ENCODE measurements around the gene FOXL2. TPM values are rescaled to one million over a fixed set of nuclear protein-coding genes. Genes with fewer than 3 reads are reported as not detected.

The FOXL2 gene
- total and polyA plus RNA-seq, 9 of the 15 experiments (the other 6 are each of a cell fraction or from before 2014, with no cell fraction given) = 0.27 to 22.1 (median 3.2) TPM

GRCh38 chr3:138943724-138944653 is 2.9 kb downstream of the FOXL2 start (continued):
- TF ChIP-seq TAF15 (IDR thresholded peaks at IDR 0.05; ENCODE audit: low read depth, low read length) (no peak), TAF1 (IDR thresholded peaks at IDR 0.05; ENCODE audit: control insufficient read depth, extremely low read depth, insufficient read depth, low read length, severe bottlenecking) (peak; percentile 42), ZNF644 (tag; IDR thresholded peaks at IDR 0.05; ENCODE audit: low read depth) (0 out of 2 replicates have a peak, but pooled peaks have one; percentile 10), POLR2AphosphoS5 (IDR thresholded peaks at IDR 0.05; ENCODE audit: control insufficient read depth, insufficient read depth, low read depth, low read length) (no peak), ZNF766 (CRISPR knock-in tag; conservative IDR thresholded peaks at IDR 0.05) (0 out of 2 replicates have a peak, but pooled peaks have one; percentile 45), ZBTB11 (CRISPR knock-in tag; IDR thresholded peaks at IDR 0.05) (0 out of 6 replicates have a peak, but pooled peaks of 1 of the 3 experiments have one; percentile 13), SMARCC2 (IDR thresholded peaks at IDR 0.05; ENCODE audit: low read depth) (0 out of 2 replicates have a peak, but pooled peaks have one; percentile 24), ATF3 (IDR thresholded peaks at IDR 0.05) (peak; percentile 71; the same call in 1 of the 2 replicates), ATF3 (CRISPR knock-in tag; conservative IDR thresholded peaks at IDR 0.05) (no peak), FOSL1 (tag; conservative IDR thresholded peaks at IDR 0.05) (peak; percentile 71), MNT (conservative IDR thresholded peaks at IDR 0.05) (peak in 1 of 2 experiments; percentile 18; a peak in 1 of 4 replicates), CUX1 (CRISPR knock-in tag; IDR thresholded peaks at IDR 0.05) (0 out of 2 replicates have a peak, but pooled peaks have one; percentile 24)
